GM12892 (cell line): ENCODE results near the gene INPP4B.

Experiments
- POLR2A ChIP-seq: IDR thresholded peaks from 2 replicates; pipeline ENCODE4 v1.6.1; 2011; ENCODE audit warnings: low read depth, low read length, control low read depth
- POLR2AphosphoS5 ChIP-seq: IDR thresholded peaks from 2 replicates; pipeline ENCODE4 v1.6.1; 2011; ENCODE audit warnings: low read depth, low read length, control low read depth

- TF ChIP-seq POLR2AphosphoS5 (no peak), POLR2A (no peak)
Observed at GRCh38 chr4:142414366-142414990, 431.6 kb downstream of the INPP4B start.
